Activated T-cell treated with anti-CD3 and anti-CD28 coated beads, Interleukin-2, amount 50 U/mL, for 1 hour (primary cell): ENCODE measurements around the gene CDX1.

Experiments used
- DNase-seq: peaks from one replicate; pipeline ENCODE4 v3.0.0-alpha.2; 2020

The CDX1 gene

DNA sequence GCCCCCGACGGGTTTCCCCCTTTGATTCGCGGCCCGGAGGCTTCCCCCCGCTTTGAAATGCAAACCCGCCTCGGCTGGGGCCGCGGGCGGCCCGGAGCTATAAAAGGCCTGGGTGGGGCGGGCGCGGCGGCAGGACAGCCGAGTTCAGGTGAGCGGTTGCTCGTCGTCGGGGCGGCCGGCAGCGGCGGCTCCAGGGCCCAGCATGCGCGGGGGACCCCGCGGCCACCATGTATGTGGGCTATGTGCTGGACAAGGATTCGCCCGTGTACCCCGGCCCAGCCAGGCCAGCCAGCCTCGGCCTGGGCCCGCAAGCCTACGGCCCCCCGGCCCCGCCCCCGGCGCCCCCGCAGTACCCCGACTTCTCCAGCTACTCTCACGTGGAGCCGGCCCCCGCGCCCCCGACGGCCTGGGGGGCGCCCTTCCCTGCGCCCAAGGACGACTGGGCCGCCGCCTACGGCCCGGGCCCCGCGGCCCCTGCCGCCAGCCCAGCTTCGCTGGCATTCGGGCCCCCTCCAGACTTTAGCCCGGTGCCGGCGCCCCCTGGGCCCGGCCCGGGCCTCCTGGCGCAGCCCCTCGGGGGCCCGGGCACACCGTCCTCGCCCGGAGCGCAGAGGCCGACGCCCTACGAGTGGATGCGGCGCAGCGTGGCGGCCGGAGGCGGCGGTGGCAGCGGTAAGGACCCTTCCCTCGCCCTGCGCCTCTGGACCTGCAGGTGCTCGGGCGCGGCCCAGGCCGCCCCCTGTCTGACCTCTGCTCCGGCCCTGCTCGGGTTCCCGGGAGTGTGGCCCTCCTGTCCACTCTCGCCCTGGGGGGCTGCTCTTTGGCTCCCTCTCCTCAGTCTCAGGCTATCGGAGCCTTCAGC lies at the start of gene CDX1:
Gene CDX1, plus strand, starts transcription at position 129 of the 862 bp plus-strand sequence. Its CDS starts 99 bp downstream, at position 228.
- no peak for DNase-seq

GRCh38 chr5:150117945-150118560 lies 48.5 kb upstream of the CDX1 start:
- no peak for DNase-seq

- DNase-seq, result no peak
Measured at GRCh38 chr5:150118561-150119229, 47.9 kb upstream of the CDX1 start.

GRCh38 chr5:150119421-150120061 lies 47.0 kb upstream of the CDX1 start:
- no peak for DNase-seq

- no peak for DNase-seq
Measured at GRCh38 chr5:150120062-150120441, 46.5 kb upstream of the CDX1 start.

DNA sequence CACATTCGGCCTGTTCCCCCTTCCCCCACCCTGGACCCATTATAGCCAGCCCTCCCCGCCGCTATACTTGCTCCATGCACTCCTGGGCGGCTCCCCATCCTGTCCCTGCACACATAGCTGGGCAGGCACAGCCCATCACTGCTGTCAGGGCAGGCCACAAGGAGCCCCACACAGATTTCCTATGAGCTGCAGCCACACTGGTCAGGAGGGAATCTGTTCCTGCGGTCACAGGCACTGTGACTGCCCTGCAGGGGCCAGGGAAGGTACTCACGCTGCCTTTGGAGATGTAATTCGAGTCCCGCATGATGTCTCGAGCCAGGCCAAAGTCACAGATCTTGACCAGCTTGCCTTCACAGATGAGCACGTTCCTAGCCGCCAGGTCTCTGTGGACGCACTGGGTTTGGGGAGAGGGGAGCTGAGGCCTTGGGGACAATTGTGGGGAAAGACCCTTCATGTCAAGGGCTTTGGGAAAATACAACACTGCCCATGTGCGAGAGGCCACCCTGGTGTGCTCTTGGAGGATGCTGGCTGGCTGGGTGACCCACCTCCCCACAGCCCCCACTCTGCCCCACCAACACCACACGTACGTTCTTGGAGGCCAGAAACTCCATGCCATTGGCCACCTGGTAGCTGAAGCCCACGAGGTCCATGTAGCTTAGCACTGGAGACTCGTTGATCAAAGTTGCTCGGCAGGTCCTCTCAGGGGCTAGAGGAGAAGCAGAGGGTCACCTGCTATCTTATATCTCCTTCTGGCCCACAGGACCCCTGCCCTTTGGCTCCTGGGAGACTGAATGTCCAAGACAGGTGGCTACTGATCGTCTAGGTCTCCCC lies 45.7 kb upstream of the CDX1 start:
- no peak for DNase-seq

- no peak for DNase-seq
Measured at GRCh38 chr5:150121448-150122157, 45.0 kb upstream of the CDX1 start.

DNA sequence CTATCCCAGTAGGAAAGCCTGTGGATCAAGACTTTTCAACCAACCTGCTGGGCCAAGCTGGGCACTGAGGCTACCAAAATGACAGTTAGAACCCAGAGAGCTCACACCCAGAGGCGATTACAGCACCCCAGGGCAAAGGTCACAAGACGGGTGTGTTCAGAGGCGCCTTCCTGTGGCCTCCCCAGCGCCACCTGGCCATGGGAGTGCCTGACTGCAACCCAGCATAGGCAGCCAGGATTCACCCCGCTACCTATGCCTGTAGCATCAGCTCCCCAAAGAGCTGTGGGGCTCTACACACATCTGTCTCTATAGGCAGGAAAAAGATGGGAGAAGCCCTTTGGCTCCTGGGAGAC lies 44.4 kb upstream of the CDX1 start:
- no peak for DNase-seq

GRCh38 chr5:150122536-150123481 lies 43.8 kb upstream of the CDX1 start:
- DNase-seq, result no peak

GRCh38 chr5:150123542-150123941 lies 43.0 kb upstream of the CDX1 start:
- no peak for DNase-seq

DNA sequence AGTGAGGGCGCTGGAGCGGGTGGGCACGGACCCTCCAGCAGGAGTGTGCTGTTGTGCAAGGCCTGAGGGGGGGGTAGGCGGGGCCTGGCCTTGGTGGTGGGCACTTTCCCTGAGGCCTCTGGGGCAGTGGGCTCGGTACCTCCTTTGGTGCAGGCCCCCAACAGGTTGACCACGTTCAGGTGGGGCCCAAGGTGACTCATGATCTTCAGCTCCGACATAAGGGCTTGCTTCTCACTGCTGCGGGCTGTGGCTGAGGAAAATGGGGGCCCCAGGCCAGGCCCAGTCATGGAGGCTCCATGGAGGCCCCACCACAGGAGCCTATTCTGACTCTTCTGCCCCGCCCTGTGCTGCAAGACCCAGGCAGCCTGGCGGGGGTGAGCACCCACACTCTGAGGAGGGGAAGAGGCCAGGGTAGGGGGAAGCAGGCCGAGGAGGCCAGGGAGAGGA lies 42.4 kb upstream of the CDX1 start:
- DNase-seq, result no peak

DNA sequence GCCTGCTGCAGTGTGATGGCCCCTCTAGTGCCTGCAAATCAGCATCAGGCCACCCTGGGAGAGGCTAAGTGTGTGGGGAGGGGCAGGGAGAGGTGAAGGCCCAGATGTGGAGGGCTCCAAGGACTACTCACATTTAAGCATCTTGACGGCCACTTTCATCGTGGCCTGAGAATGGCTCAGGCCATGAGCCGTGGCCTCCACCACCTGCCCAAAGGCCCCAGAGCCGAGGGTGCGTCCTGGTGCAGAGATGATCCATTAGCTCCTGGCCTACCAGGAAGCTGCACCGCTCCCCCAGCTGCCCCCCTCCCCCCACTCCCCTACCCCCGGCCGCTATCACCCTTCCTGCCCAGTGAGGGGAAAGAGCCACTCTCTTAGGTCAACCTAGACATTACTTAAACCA lies 42.0 kb upstream of the CDX1 start:
- DNase-seq, result no peak

DNA sequence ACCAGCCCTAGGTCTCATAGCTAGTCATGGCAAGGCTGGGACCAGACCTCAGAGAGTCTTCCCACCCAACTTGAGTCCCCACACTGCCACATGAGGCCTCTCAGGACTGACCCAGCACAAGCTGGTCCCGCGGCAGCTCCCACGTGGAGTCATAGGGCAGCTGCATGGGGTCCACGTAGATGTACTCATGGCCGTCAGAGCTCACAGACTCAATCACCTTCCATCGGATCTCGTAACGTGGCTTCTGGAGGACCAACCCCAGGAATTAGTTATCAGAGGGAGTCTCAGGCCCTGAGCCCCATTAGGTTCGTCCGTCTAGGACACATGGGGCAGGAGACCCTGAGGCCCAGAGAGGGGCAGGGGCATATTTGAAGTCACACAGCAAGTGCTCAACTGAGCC lies 41.2 kb upstream of the CDX1 start:
- DNase-seq, result no peak

DNA sequence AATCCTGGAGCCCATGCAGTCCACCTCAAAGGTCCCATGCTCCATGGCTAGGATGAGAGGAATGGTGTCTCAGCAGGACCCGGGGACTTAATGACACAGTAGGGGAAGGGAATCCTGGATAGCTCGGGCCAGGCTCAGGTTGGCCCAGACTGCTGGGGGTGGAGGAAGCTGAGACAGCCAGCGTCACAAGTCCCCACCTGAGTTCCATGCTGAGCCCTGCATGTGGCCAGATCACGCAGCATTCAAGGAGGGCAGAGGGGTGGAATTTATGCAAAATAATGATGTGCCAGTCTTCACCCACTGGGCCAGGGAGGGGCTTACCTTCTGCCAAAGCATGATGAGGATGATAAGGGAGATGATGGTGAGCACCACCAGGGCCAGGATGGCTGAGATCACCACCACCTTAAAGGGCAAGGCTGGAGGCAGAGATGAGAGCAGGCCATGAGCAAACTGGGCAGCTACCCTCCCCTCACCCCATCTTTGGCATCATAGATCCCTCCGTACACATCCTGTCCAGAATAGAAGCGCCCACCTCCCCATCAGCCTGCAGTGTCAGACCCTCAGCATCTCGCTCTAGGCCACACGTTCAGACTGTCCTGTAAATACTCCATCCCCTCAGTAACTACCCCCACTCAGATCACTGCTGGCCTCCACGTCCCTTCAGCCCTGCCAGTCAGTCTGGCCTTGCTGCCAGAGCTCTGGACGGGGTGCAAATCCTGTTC lies 40.2 kb upstream of the CDX1 start:
- no peak for DNase-seq

DNA sequence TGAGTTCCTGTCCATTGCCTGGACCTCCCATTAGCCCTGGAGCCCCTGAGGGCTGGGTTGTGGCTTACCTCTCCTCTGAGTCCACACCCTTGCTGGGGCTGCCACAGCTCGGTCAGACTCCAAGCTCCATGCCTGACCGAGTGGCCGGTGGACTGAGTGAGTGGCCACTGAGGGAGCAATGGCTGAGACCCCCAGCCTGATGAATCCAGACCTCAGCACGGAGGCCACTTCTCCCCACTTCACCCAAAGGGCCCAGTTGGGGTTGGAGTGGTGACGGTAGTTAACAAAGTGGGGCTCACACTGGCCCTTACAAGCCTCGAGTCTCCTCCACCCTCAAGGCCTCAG lies 39.7 kb upstream of the CDX1 start:
- DNase-seq, result no peak

- DNase-seq, result no peak
Measured at GRCh38 chr5:150129454-150129812, 37.1 kb upstream of the CDX1 start.

DNA sequence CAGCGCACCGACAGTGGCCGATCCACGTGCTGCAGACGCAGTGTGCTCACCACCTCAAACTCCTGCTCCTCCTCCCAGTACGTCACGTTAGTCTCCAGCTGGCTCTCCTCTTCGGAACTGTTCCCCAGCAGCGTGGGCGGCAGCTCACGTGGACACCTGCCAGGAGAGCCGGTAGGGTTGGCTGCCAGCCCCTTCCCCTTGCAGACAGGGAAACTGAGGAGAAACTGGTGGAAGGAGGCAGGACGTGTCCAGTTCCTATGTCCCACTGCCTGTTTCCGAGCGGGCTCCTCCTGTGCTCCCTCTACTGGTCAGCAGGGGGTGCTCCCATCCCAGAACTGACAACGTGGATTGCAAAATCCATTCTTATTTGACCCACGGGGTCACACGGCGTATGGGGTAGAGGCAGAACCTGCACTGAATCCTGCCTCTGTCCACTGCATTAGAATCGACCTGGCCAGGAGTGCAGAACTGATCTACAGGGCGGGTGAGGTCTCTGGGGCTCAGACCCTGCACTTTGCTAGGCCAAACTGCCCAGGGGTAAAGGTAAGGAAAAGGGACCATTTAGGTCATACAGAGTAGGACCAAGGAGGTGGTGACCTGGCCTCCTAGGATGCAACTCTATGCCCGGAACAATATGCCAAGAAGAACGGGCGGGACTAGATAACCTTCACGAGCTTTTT lies 36.6 kb upstream of the CDX1 start:
- peak; percentile 44 for DNase-seq

DNA sequence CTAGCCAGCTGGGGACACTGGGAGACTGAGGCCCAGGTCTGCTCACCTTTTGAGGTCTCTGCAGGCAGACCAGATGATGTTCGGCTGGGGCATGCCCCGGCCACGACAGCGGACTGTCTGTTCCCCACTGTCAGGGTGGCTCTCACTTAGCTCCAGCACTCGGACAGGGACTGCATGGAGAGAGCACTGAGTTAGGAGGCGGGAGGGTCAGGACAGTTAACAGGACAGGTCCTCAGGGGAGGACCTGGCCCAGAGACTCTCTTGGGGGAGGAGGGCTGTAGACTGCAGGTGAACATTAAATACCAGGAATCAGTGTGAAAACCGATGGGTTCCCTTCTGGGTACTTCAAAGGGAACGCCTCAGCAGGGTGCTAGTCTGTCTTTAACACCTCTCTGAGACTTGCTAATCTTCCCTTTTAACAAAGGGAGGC lies 36.1 kb upstream of the CDX1 start:
- no peak for DNase-seq

DNA sequence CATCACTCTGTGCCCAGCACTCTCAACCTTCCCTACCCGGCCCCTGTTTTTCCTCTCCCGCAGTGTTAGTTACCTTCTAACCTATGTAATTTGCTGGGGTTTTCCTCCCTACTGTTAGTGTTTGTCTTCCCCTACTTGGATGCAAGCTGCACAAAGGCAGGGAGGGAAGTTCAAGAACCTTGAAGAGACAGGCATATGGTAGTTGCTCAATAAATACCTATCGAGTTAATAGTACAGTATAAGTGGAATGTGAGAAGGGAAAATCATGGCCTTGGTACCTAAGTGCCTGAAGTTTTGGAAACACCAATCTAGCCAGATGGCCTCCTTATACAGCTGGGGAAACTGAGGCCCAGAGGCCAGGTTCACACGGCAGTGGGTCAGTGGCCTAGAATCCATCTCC lies 35.1 kb upstream of the CDX1 start:
- no peak for DNase-seq
